Dedifferentiated amniotic fluid mesenchymal stem cell (primary cell): ENCODE data around the gene TAS2R16.

ENCODE experiments used
- DNase-seq: peaks from one replicate; pipeline ENCODE4 v3.0.0-alpha.2; 2016; ENCODE audit errors: extremely low spot score

Gene TAS2R16, protein sequence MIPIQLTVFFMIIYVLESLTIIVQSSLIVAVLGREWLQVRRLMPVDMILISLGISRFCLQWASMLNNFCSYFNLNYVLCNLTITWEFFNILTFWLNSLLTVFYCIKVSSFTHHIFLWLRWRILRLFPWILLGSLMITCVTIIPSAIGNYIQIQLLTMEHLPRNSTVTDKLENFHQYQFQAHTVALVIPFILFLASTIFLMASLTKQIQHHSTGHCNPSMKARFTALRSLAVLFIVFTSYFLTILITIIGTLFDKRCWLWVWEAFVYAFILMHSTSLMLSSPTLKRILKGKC

DNA sequence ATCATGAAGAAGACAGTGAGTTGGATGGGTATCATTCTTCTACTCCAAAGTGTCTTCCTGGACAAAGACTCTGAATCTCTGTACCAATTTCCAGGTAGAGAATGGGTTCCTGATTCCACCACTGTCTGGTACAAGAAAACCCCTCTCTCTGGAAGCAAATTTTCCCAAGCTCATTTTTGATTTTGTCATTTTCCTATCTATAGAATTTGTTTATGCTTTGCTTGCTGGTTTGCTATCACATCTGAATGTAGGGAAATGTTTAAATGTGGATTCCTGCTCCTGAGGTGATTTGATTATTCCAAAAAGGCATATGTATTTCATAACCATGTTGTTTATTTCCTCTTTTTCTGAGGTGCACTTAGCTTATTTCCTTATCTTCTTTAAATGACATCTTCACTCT, at the start of gene TAS2R16:
Gene TAS2R16 (minus strand): TSS at position 101 of the 400 bp plus-strand sequence. CDS start 66 bp downstream, at position 35.
- DNase-seq: no peak

DNA sequence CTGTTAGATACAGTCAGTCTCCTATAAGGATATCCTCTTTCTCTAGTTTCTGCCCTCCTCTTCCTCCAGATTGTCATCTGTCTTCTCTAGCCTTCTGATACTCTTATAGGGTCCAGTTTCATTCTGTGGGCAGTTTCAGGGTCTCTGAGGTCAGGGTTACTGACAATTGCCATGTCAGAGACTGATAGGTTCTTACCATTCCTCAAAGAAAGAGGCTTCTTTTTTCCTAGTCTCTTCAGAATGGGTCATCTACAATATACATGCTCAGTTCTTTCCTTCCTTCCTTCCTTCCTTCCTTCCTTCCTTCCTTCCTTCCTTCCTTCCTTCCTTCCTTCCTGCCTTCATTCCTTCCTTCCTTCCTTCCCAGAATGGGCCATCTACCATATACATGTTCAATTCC, 48.1 kb upstream of the TAS2R16 start:
- no peak for DNase-seq

DNA sequence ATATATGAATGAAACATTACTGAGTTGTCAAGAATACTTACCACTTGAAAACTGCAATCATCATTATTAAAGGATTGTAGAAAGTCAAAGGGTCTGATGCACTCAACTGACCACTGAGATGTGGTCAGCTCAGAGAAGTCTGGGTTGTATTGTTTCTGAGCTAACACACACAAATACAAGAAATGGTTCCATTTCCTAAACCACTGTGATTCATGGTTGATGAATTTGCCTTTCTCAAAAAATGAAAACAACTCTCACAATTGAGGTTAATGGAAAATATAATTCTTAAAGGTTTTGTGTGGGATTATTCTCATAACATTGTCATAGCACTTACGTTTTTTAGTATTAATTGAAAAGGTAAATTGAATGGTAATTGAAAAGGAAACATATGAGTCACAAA, 45.6 kb upstream of the TAS2R16 start:
- DNase-seq: no peak

DNA sequence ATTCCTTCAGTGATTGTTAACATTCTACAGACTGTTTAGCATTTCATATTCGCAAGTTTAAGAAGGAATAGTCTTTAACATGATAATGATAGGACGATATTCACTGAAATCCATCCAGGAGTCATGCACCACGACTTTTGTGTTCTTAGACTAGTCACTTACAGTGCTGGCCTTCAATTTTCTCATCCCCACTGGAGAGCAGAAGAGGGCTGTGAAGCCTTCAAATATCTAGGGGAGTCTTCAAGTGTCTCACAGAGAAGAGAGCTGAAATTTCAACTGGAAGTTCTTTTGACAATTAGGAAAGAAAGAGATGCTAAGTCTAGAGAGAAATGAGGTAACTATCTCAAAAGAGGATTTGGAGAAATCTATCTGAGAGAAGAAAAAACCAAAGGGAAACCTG, 43.8 kb upstream of the TAS2R16 start:
- no peak for DNase-seq

DNA sequence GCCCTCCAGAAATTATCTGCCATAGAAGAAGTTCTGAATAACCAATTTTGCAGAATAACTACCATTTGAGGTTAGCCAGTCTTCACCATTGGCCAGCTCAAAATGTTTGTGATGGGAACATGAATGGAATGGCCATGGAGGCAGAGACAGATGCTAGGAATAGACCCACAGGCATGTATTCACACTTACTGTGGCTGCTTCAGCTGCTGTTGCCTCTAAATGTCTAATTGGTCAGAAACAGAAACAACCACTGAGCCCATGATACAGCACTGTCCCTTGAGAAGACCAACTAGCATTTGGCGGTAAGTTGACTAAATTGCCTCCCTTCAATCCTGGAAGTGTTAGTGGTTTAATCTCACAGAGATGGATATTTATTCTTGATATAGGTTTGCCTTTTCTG, 38.6 kb upstream of the TAS2R16 start:
- no peak for DNase-seq

DNA sequence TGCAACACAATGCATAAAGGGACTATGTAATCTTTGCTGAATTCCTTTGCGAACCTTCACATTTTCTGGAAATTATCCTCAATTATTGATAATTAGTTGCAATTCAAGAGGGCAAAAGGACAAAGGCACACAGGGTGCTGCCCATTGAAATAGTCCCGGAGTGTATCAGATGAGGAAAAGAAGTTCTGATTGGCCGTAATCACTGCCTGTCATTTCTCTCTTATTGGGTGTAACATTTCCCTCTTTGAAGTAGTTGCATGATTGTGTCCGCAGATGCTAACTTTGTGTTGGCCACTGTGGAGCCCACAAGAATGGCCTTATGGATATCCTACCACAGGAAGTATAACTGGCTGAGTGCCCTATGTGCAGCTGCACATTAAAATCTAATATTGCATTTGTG, 35.1 kb upstream of the TAS2R16 start:
- DNase-seq: no peak

DNA sequence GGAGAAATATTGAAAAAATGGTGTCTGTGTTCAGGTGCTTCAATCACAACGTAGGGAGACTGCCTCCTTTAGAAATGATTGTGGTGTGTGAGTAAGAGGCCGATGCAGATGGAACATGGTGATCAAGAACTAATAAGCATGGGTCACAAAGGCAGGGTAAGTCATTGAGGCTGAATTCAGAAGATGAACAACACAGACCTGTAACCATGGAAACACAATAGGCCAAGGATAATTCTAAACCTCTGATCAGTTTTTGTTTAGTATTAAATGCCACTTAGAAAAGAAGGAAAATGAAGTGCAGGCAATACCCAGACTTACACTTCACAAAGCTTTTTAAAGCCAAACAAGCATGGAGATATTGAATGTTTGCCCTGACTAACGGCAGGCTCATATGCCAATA, 32.8 kb upstream of the TAS2R16 start:
- DNase-seq: no peak

DNA sequence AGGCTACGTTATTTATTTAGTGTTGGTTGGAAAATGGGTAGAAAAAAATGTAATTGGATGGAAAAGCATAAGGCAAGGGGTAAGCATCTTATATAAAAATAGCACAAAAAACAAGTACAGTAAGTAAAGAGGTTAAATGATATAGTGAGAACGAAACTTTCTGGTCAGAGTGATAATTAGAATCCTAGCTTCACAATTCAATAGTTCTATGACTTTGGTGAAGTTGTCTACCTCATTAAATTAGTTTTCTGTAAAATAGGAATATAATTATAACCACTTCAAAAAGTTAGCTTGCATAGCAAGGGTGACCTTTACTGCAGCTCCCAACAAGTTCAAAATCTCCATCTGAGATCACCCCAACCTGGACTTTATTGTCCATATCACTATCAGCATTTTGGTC, 30.8 kb upstream of the TAS2R16 start:
- no peak for DNase-seq

DNA sequence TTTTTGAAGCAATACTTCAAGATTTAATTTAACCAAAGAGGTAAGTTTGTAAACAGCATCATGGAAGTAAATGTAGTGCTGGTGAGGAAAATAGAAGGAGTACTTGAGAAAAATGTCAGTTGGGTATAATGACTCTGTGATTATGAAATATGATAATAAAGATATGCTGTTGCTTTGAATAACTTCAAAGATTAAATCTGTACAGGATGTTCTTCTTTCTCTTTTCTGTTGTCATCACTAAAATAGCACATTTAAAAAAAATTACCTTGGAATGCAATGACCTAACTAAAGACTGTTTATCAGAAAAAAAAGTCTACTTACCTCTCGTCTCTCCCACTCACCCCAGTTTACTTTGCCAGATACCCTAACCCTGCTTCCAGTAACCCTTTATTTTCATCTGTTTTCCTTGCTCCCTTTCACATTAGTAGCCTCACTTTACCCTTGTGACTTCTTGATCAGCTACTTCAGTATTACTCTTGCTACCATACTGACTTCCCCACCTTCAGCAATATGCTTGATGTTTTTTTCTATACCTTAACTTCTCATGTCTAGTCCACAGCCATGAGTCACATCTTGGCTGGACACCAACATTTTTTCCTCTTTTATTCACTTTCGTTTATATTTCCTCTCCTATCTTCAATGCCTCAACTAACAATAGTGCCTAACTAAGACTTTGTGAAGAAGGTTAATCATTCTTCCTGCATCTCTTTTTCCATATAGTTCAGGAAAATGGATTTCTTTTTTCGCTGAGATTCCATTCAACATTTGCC, 29.7 kb upstream of the TAS2R16 start:
- DNase-seq: no peak

DNA sequence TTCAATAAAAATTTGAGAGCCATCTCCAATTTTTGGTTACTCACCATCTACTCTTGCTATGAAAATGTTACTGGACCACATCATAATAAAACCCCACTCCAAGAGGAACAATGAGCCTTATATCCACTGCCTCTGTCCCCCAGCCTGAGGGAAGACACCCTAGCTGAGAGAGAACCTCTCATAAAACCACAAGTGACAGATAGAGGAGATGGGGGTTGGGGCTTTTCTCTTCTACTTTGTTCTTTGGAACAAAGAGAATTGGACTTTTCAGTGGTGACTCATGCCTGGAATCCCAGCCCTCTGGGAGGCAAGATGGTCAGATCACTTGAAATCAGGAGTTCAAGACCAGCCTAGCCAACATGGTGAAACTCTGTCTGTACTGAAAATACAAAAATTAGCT, 27.6 kb upstream of the TAS2R16 start:
- DNase-seq: no peak

DNA sequence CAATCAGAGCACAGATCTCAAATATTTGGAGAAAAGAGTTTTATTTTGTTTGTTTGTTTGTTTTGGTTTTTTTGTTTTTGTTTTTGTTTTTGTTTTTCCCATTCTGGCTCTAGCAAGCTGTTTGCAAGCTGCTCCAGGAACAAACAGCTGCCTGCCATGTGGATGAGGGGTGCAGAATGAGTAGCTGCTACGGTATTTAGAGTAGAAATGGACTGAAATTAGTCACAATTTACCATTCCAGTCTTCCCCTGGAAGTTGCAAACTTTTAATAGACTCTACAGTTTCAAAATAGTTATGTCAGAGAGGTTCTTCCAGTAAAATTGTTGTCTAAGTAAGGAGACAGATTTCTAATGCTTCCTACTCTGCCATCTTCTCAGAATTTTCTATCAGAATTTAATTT, 27.1 kb upstream of the TAS2R16 start:
- no peak for DNase-seq

DNA sequence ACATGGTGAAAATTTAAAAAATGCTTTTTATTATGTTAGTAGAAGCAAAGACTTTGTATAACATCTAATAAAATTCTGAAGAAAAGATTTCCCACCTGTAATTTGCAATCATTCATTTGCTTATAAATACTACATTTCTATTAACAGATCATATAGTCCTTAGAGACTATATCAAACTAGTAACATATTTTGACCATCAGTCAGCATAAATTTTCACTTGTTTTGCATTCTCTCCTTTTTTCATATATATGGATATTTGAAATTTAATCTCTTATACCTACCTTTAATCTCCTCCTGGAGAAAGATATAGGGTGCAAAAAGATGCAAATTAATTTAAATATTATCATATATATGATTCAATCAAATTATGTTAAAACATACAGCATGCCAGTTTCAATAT, 16.9 kb upstream of the TAS2R16 start:
- DNase-seq: no peak

DNA sequence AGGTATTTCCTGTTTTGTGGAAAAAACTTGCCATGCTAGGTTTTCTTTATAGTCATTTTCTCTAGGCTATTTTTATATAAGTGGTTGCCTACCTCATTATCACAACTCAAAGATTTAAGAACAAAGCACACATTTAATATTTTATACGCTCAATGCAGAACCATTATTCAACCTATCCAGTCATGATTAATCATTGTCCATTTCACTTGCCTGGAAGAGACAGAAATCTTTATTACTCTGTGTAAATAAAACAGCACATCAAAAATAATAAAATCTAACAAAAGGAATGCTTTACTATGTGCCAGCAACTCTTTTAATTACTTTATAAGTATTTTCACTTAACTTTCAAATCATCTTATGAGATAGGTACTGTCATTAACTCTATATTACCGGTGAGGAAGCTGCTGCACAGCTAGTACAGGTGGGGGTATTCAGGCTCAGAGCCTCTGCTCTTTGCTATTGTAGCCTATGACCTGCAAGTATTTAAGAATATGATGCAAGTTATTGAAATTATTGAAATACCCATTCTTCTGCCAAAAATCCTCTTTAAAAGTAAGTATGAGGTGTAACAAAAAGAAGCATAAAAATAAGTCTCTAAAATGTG, 16.4 kb upstream of the TAS2R16 start:
- DNase-seq: no peak

DNA sequence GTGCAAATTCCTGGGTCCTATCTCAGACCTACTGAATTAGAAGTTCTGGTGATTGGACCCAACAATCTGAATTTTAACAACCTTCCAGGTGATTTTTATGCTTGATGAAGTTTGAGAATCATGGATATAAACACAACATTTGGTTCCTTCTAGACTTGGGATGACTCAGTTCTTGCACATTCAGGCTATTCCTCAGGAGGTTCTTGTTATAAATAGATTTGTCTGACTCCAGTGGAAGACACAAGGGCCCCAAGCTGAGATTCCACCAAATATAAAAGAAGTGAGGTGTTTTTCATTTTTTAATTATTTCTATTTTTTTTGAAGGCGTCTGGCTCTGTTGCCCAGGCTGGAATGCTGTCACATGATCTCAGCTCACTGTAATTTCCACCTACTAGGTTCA, 9.4 kb upstream of the TAS2R16 start:
- no peak for DNase-seq

DNA sequence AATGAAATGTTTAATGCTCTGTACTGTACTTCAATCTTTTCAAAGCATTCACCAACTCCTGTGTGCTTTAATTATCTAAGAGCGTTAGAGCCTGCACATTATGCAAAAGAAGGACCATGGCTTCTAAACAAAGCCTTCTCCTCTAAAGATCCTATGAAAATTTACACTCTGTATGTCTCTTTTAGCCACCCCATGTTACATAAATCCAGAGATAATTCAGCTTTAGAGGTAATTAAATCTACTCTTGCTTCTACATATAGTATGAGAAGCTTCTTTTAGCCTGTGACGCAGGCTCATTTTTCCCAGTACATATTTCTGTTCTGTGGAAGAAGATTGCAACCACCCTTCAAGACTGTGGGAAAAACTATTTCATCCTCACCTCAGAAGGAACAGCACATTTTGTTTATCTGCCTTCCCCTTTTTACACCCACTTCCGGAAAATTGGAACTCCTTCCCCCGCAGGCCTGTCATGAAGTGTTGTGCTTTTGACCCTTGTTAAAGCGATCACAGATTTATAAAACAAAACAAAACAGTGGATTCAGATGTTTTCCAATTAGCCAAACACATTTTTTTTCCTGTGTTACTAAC, 8.1 kb upstream of the TAS2R16 start:
- no peak for DNase-seq

DNA sequence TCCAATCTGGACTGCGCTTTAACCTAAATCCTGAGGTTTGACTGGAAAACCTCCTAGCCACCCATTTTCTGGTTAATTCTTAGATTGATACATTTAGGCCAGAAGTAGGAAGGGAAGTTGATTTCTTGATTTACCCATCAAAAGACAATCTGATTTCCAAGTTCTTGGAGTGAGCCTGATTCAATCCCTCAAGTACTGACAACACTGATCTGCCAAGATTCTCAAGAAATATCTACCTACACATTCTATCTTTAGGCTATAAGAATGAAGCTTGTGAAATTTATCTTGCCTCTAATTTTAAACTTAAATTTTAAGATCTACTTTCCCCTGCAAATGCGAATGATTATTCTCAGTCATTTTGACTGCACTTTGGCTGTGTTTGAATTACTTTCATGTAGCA, 5.9 kb downstream of the TAS2R16 start:
- DNase-seq: no peak

DNA sequence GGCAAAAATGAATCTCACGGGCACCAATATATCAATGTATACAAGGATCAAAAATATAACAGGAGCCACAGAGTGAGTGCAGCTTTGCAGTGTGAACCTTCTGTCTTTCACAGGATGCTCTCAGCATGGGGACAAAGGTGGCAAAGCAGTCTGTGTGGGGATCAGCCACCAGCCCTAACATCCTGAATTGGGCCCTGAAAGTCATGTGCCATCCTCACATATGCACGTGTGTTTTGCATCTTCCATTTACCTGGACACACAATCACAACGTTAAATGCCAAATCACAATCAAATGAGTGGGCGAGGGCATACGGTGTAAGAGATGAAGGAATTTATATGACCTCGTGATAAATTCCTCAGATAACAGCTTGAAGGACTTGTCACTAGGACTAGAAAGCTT, 6.5 kb downstream of the TAS2R16 start:
- no peak for DNase-seq

DNA sequence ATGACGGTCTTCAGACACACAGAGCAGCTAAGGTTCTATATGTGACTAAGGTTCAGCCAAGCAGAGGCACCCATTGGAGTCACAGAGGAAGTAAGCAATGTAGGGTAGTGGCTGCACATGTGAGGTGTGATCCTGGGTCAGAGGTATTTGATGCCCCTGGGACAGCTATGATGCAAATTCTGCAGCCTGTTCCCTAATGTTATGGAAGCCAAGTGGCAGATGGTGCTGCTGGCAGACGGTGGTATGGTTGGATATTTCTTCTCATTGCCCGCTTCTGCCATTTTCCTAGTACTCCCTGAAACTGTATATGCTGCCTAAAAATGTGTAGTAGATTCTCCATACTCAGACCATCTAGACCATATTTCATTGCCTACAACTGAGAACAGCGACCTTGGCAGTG, 7.2 kb downstream of the TAS2R16 start:
- no peak for DNase-seq

DNA sequence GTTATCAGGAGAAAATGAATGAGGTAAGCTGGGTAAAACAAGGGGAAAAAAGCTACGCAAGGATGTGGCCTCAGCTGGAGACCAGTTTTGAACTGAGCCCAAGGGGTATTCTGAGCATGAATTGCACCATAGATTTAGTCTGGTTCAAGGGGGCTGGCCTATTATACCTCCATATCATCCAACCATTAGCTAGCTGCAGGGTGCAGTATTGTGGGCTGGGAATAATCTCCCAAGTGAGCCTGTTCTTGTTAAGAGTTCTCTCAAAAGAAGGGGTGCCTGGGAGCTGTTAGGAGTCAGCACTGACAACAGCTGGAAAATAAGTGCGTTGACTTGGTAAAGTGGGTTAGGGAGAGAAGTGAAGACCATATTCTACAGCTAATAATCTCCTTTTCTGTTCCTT, 8.0 kb downstream of the TAS2R16 start:
- DNase-seq: no peak

DNA sequence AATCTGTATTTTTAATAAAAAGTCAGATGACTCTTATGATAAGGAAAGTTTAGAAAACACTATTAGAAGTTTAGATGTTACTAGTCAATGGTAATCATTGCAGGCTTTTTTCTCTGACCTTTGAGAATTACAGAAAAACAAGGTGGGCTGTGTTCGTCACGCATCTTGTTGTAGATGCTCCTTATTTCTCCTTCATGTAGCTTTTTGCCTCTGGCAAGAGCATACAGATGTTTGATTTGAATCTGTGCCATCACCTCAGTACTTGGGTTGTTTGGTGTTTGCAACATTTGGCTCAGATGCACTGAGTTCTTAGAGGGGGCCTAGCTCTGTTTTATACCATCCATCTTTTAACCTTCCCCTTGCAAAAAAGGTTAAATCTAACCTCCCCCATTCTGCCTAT, 11.5 kb downstream of the TAS2R16 start:
- DNase-seq: no peak

DNA sequence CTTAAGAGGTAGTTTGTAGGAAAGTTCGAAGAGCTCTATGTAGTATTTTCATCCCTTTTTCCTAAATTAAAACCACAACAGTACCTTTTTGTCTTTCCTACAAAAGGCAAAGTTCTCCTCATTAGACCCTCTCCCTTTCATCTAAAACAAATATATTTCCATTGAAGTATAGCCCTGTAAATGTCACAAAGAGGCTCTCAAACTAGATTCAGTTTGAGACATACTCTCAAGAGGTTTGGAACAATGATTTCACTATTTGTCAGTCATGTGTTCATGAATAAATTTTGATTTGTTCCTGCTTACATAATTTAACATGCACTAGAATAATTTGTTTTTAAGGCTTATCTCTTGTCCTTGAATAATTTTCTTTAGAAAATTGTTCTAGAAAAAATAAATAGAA, 12.2 kb downstream of the TAS2R16 start:
- DNase-seq: no peak

DNA sequence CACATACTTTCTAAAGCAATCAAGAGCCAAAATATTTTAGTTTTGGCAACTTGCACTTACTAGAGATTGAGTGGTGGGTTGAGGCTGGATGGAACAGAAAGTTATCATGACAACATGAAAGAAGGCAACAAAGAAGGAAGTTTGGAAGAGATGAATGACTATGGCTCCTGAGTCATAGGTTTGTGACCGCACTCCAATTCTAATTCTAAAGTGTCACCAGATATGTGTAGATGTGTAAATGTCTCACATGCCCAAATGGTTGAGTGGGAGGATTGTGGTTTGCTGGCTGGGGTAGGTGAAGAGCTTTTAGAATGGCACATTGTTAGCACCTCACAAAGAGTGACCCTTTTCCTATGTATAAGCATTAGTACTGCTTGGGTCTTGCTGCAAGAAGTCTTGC, 20.2 kb downstream of the TAS2R16 start:
- DNase-seq: no peak

DNA sequence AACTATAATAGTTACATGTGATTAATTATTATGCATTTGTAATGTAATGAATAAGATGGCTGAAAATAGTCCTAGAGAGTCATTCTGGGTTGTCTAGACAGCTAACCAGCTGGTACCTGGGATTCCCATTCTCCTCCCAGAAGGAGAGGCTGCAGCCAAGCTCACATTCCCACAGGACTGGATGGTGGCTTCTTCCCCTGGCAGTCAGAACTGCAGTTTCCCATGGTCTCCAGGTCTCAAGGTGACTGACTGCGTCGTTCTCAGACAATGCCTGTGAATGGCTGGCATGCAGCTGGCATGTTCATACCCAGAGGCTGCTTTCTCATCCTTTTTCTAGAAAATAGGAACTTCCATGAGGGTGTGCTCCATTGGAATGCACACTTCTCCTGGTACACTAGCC, 21.3 kb downstream of the TAS2R16 start:
- DNase-seq: no peak
